CD4-positive, alpha-beta T cell (primary cell): ENCODE measurements around the gene ARID4B. TPM values are rescaled to one million over a fixed set of nuclear protein-coding genes. Genes with fewer than 3 reads are reported as not detected.
"Not testable (repeated sequence)": the region's sequence is repeated elsewhere in the genome, so short reads cannot be mapped to it uniquely, and the experiment has no call there.

Source experiments
- ATAC-seq: fragments of 200-7000 bp; cut with Tn5 transposase; one replicate; pipeline ENCODE4 v1.10.0; 2022; ENCODE audit warnings: mild to moderate bottlenecking; ENCODE audit not compliant: poor library complexity
- CTCF ChIA-PET: fragments of 350-600 bp; sonication (Branson Sonifier 250); formaldehyde crosslinking; loops from one replicate; lab custom pipeline; 2021; ENCODE audit warnings: antibody characterized with exemption, inconsistent platforms; lab: Charles Lee
- POLR2A ChIA-PET: fragments of 350-600 bp; sonication (Branson Sonifier 250); formaldehyde crosslinking; loops from one replicate; lab custom pipeline; 2021; ENCODE audit warnings: antibody characterized with exemption, inconsistent platforms; lab: Charles Lee
- DNase-seq, 14 experiments: peaks; one replicate each; pipeline ENCODE4 v3.0.0-alpha.2; 2013 to 2020; ENCODE audit warnings: mixed read lengths in 2 of 14
- H3K27ac ChIP-seq, 2 donors: one replicate each; pipeline versions ENCODE4 v1.5.1 to v1.7.0; 2013; ENCODE audit warnings: low read length in 2 of 2, low read depth in 1 of 2, mild to moderate bottlenecking in 1 of 2
- H3K27me3 ChIP-seq, 2 experiments: 1 replicate in 1 of 2; 2 replicates in 1 of 2; pipeline versions ENCODE4 v1.6.1 to v1.7.0; 2013; ENCODE audit warnings: low read length in 2 of 2, control low read depth in 1 of 2, mild to moderate bottlenecking in 1 of 2, moderate library complexity in 1 of 2; ENCODE audit not compliant: insufficient read depth in 2 of 2, control insufficient read depth in 1 of 2
- H3K36me3 ChIP-seq: one replicate; pipeline ENCODE4 v1.6.1; 2013; ENCODE audit warnings: low read length, control low read depth; ENCODE audit not compliant: insufficient read depth
- H3K4me1 ChIP-seq: one replicate; pipeline ENCODE4 v1.6.1; 2013; ENCODE audit warnings: low read length, control low read depth; ENCODE audit not compliant: insufficient read depth
- H3K4me3 ChIP-seq: one replicate; pipeline ENCODE4 v1.5.1; 2013; ENCODE audit warnings: mild to moderate bottlenecking, low read length, moderate library complexity
- H3K9me3 ChIP-seq, 2 experiments: 1 replicate in 1 of 2; 2 replicates in 1 of 2; pipeline versions ENCODE4 v1.6.1 to v1.7.0; 2013; ENCODE audit warnings: low read length in 2 of 2, mild to moderate bottlenecking in 2 of 2, control low read depth in 1 of 2, moderate library complexity in 1 of 2; ENCODE audit not compliant: control insufficient read depth in 1 of 2, insufficient read depth in 1 of 2
- H3K27ac Mint-ChIP-seq: one replicate; pipeline ENCODE4 v1.8.0; 2020; ENCODE audit warnings: mixed read lengths
- H3K27me3 Mint-ChIP-seq: one replicate; pipeline ENCODE4 v1.8.0; 2021; ENCODE audit warnings: mixed read lengths
- H3K36me3 Mint-ChIP-seq: one replicate; pipeline ENCODE4 v1.8.0; 2021; ENCODE audit warnings: low read depth, mixed read lengths
- H3K4me1 Mint-ChIP-seq: one replicate; pipeline ENCODE4 v1.8.0; 2021; ENCODE audit warnings: low read depth, mixed read lengths
- H3K4me3 Mint-ChIP-seq: one replicate; pipeline ENCODE4 v1.8.0; 2020; ENCODE audit warnings: mild to moderate bottlenecking, mixed read lengths
- H3K9me3 Mint-ChIP-seq: one replicate; pipeline ENCODE4 v1.8.0; 2020; ENCODE audit warnings: mixed read lengths
- intact Hi-C, 2 experiments: fragments of 100-400 bp; cut with DNase I in 1 of 2; cut with micrococcal nuclease in 1 of 2; formaldehyde crosslinking; loops; one replicate each; pipeline versions ENCODE4 v1.15.1 to v1.9.0; 2023 to 2025; cut with DNase I, micrococcal nuclease
- total RNA-seq, 174 experiments: library from RNA in 2 of 174; stranded (reverse) in 2 of 174; gene quantifications; one replicate each; pipeline ENCODE4 v1.2.3 and lab custom pipeline; 2021 to 2026
- TF ChIP-seq, protein P1 (sequence below): fragments of 200-600 bp; IDR thresholded peaks from one replicate; pipeline ENCODE4 v1.8.0; 2022; ENCODE audit warnings: antibody characterized with exemption, mild to moderate bottlenecking

The ARID4B gene
- total RNA-seq, 2 experiments from 2014 or later, result 127 to 130 TPM

- H3K27ac Mint-ChIP-seq, result peak overlapping the region; percentile 67
- H3K36me3 ChIP-seq, result peaks cover 12% of the 10 kb centered on the region
- peak overlapping the region; percentile 11 to 21 for H3K27ac ChIP-seq
- no peaks in the 10 kb centered on the region for H3K27me3 Mint-ChIP-seq
- peaks cover 14% of the 10 kb centered on the region for H3K4me1 ChIP-seq
- no peaks in the 10 kb centered on the region for H3K27me3 ChIP-seq
- DNase-seq (peak in 4 of 14 experiments; percentile 14 to 56 (median 40)), ATAC-seq (peak; percentile 84)
- no peaks in the 10 kb centered on the region for H3K9me3 ChIP-seq
- no peak overlapping the region for H3K4me3 ChIP-seq
- CTCF ChIA-PET, result interaction anchor here (0.9 to 2.2 kb wide), 2 partner anchors 9 to 12 kb away, joined by 3 to 7 read pairs; no protein-coding TSS in a partner anchor
- H3K4me3 Mint-ChIP-seq, result peak overlapping the region; percentile 30
- H3K4me1 Mint-ChIP-seq, result peaks cover 34% of the 10 kb centered on the region
- POLR2A ChIA-PET, result interaction anchor here (0.8 to 1.4 kb wide), 4 partner anchors 9 to 46 kb away, joined by 3 to 10 read pairs (median 4); partner anchors contain the start of gene RBM34
- TF ChIP-seq, protein P1, sequence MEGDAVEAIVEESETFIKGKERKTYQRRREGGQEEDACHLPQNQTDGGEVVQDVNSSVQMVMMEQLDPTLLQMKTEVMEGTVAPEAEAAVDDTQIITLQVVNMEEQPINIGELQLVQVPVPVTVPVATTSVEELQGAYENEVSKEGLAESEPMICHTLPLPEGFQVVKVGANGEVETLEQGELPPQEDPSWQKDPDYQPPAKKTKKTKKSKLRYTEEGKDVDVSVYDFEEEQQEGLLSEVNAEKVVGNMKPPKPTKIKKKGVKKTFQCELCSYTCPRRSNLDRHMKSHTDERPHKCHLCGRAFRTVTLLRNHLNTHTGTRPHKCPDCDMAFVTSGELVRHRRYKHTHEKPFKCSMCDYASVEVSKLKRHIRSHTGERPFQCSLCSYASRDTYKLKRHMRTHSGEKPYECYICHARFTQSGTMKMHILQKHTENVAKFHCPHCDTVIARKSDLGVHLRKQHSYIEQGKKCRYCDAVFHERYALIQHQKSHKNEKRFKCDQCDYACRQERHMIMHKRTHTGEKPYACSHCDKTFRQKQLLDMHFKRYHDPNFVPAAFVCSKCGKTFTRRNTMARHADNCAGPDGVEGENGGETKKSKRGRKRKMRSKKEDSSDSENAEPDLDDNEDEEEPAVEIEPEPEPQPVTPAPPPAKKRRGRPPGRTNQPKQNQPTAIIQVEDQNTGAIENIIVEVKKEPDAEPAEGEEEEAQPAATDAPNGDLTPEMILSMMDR, result no peak
- H3K9me3 Mint-ChIP-seq, result no peaks in the 10 kb centered on the region
- peaks cover 33% of the 10 kb centered on the region for H3K36me3 Mint-ChIP-seq
- intact Hi-C loops, result loop anchor here in 1 of 2 experiments (2.0 kb wide), 1 partner anchor 46 kb away; the partner anchor contains the start of gene RBM34
These were observed 121.3 kb downstream of the ARID4B start for GRCh38 chr1:235206533-235207208.

- CTCF ChIA-PET, result no interaction called here
- no peak overlapping the region for H3K4me3 ChIP-seq
- POLR2A ChIA-PET, result interaction anchor here (0.9 kb wide), 1 partner anchor 21 kb away, joined by 4 read pairs; no protein-coding TSS in a partner anchor
- H3K27ac ChIP-seq, result no peak overlapping the region
- peaks cover 14% of the 10 kb centered on the region for H3K4me1 ChIP-seq
- Mint-ChIP-seq H3K4me1 (peaks cover 34% of the 10 kb centered on the region), H3K9me3 (no peaks in the 10 kb centered on the region), H3K36me3 (peaks cover 29% of the 10 kb centered on the region), H3K4me3 (no peak overlapping the region), H3K27me3 (no peaks in the 10 kb centered on the region), H3K27ac (peak overlapping the region; percentile 52)
- no peak for DNase-seq
- no peaks in the 10 kb centered on the region for H3K9me3 ChIP-seq
- H3K36me3 ChIP-seq, result peaks cover 18% of the 10 kb centered on the region
- ATAC-seq, result no peak
- intact Hi-C loops, result loop anchor here in 1 of 2 experiments (2.0 kb wide), 1 partner anchor 45 kb away; the partner anchor contains the start of gene RBM34
- no peaks in the 10 kb centered on the region for H3K27me3 ChIP-seq
- TF ChIP-seq, protein P1, result no peak
These were observed 122.3 kb downstream of the ARID4B start for GRCh38 chr1:235205687-235206086.

DNA sequence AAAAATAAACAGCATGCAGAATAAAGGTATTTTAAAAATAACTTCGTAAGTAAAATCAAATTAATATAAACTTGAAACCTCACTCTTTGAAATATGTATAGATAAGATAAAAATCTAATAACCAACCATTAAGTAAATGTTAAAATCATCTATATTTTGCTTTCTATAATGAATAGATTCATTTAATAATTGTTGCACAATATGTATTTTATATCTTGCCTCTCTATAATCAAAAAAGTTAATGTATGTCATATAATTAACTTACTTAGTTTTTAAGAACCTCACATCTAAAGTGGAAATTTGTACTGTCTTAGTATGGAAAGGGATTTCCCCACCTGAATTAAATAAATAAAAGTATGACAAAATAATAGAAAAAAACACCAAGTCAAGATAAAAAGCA, 124.6 kb downstream of the ARID4B start:
- CTCF ChIA-PET, result no interaction called here
- Histone ChIP-seq H3K4me1 (peaks cover 9% of the 10 kb centered on the region), H3K27ac (no peak overlapping the region), H3K36me3 (peaks cover 19% of the 10 kb centered on the region), H3K9me3 (no peaks in the 10 kb centered on the region), H3K27me3 (no peaks in the 10 kb centered on the region), H3K4me3 (no peak overlapping the region)
- intact Hi-C loops, result no loop called here
- POLR2A ChIA-PET, result no interaction called here
- Mint-ChIP-seq H3K27me3 (no peaks in the 10 kb centered on the region), H3K9me3 (no peaks in the 10 kb centered on the region), H3K4me1 (peaks cover 40% of the 10 kb centered on the region), H3K27ac (no peak overlapping the region), H3K4me3 (no peak overlapping the region), H3K36me3 (peaks cover 36% of the 10 kb centered on the region)
- TF ChIP-seq, protein P1, result no peak
- ATAC-seq (no peak), DNase-seq (no peak)

GRCh38 chr1:235202447-235202846, 125.5 kb downstream of the ARID4B start:
- H3K9me3 Mint-ChIP-seq, H3K9me3 ChIP-seq, DNase-seq, H3K27ac Mint-ChIP-seq, H3K27me3 ChIP-seq, ATAC-seq, H3K4me3 ChIP-seq, intact Hi-C loops, H3K4me1 ChIP-seq, H3K27ac ChIP-seq, H3K4me3 Mint-ChIP-seq, H3K27me3 Mint-ChIP-seq: not testable (repeated sequence)
- H3K36me3 Mint-ChIP-seq, result peaks cover 34% of the 10 kb centered on the region
- H3K36me3 ChIP-seq, result peaks cover 29% of the 10 kb centered on the region
- ChIA-PET CTCF (interaction anchor here (0.6 kb wide), 1 partner anchor 25 kb away, joined by 4 read pairs; no protein-coding TSS in a partner anchor), POLR2A (interaction anchor here (0.9 kb wide), 1 partner anchor 10 kb away, joined by 3 read pairs; no protein-coding TSS in a partner anchor)
- peaks cover 34% of the 10 kb centered on the region for H3K4me1 Mint-ChIP-seq
